Hematopoietic multipotent progenitor cell treated with erythropoietin and hydrocortisone succinate and interleukin-3 and kit ligand, for 8 days (in vitro differentiated cells): ENCODE measurements around the gene ELAC2.

Experiments
- DNase-seq: peaks from one replicate; pipeline ENCODE4 v3.0.0-alpha.2; 2015

ELAC2 gene

GRCh38 chr17:13014801-13015200 is 3.0 kb downstream of the ELAC2 start:
- DNase-seq = no peak

GRCh38 chr17:13010959-13011358 is 6.9 kb downstream of the ELAC2 start:
- no peak for DNase-seq

GRCh38 chr17:13008461-13008860 is 9.4 kb downstream of the ELAC2 start:
- no peak for DNase-seq

- no peak for DNase-seq
Measured at GRCh38 chr17:13005530-13005929, 12.3 kb downstream of the ELAC2 start.

- DNase-seq = no peak
Measured at GRCh38 chr17:13004336-13004735, 13.5 kb downstream of the ELAC2 start.

- DNase-seq = no peak
Measured at GRCh38 chr17:13003927-13004326, 13.9 kb downstream of the ELAC2 start.

- no peak for DNase-seq
Measured at GRCh38 chr17:13003454-13003851, 14.4 kb downstream of the ELAC2 start.

- DNase-seq = peak; percentile 60
Measured at GRCh38 chr17:13002761-13003453, 14.9 kb downstream of the ELAC2 start.

GRCh38 chr17:13001991-13002615 is 15.7 kb downstream of the ELAC2 start:
- no peak for DNase-seq

- DNase-seq = no peak
Measured at GRCh38 chr17:13000561-13000960, 17.3 kb downstream of the ELAC2 start.

GRCh38 chr17:12998874-12999273 is 19.0 kb downstream of the ELAC2 start:
- DNase-seq = no peak

- no peak for DNase-seq
Measured at GRCh38 chr17:12998461-12998860, 19.4 kb downstream of the ELAC2 start.

- DNase-seq = no peak
Measured at GRCh38 chr17:12996941-12997340, 20.9 kb downstream of the ELAC2 start.

GRCh38 chr17:12996357-12996756 is 21.5 kb downstream of the ELAC2 start:
- no peak for DNase-seq

- DNase-seq = no peak
Measured at GRCh38 chr17:12995896-12996295, 21.9 kb downstream of the ELAC2 start.

- DNase-seq = no peak
Measured at GRCh38 chr17:12995106-12995895, 22.5 kb downstream of the ELAC2 start.

- no peak for DNase-seq
Measured at GRCh38 chr17:12994341-12995074, 23.3 kb downstream of the ELAC2 start.

GRCh38 chr17:12993631-12994030 is 24.2 kb downstream of the ELAC2 start:
- no peak for DNase-seq

- no peak for DNase-seq
Measured at GRCh38 chr17:12992676-12993075, 25.2 kb downstream of the ELAC2 start.

- no peak for DNase-seq
Measured at GRCh38 chr17:12990926-12991325, 26.9 kb downstream of the ELAC2 start.

GRCh38 chr17:12990041-12990808 is 27.6 kb downstream of the ELAC2 start:
- no peak for DNase-seq

GRCh38 chr17:12987120-12987519 is 30.7 kb downstream of the ELAC2 start:
- no peak for DNase-seq
